Activated CD8-positive, alpha-beta memory T cell treated with anti-CD3 and anti-CD28 coated beads for 36 hours (primary cell): Measurements from ENCODE around the gene EHF. TPM values are rescaled to one million over a fixed set of nuclear protein-coding genes. Genes with fewer than 3 reads are reported as not detected.

Experiments used
- CTCF ChIA-PET: fragments of 350-600 bp; sonication (Branson Sonifier 250); formaldehyde crosslinking; loops from one replicate; lab custom pipeline; 2021; ENCODE audit warnings: antibody characterized with exemption; lab: Charles Lee
- POLR2A ChIA-PET: fragments of 350-600 bp; sonication (Branson Sonifier 250); formaldehyde crosslinking; loops from one replicate; lab custom pipeline; 2021; ENCODE audit warnings: antibody characterized with exemption; lab: Charles Lee
- total RNA-seq, 2 experiments: library from RNA; stranded (reverse); gene quantifications; one replicate each; pipeline ENCODE4 v1.2.3, GENCODE V29; 2021

Gene EHF
- total RNA-seq, 2 experiments from 2014 or later = not detected

- CTCF ChIA-PET = no interaction called here
- POLR2A ChIA-PET = no interaction called here
Observed at GRCh38 chr11:34600339-34601084, 20.4 kb upstream of the EHF start.

GRCh38 chr11:34601085-34601444 lies 19.8 kb upstream of the EHF start:
- POLR2A ChIA-PET = no interaction called here

GRCh38 chr11:34601609-34602008 lies 19.3 kb upstream of the EHF start:
- ChIA-PET POLR2A (interaction anchor here (0.7 kb wide), 1 partner anchor 329 kb away, joined by 5 read pairs; no protein-coding TSS in a partner anchor), CTCF (no interaction called here)

More at GRCh38 chr11:34601085-34601444, 19.8 kb upstream of the EHF start:
- CTCF ChIA-PET = no interaction called here

- ChIA-PET POLR2A (no interaction called here), CTCF (no interaction called here)
Observed at GRCh38 chr11:34602245-34602644, 18.6 kb upstream of the EHF start.

- CTCF ChIA-PET = no interaction called here
- POLR2A ChIA-PET = no interaction called here
Observed at GRCh38 chr11:34603129-34604001, 17.5 kb upstream of the EHF start.

GRCh38 chr11:34604145-34604544 lies 16.7 kb upstream of the EHF start:
- ChIA-PET CTCF (no interaction called here), POLR2A (no interaction called here)

GRCh38 chr11:34604911-34605310 lies 16.0 kb upstream of the EHF start:
- POLR2A ChIA-PET = no interaction called here
- CTCF ChIA-PET = no interaction called here

- CTCF ChIA-PET = no interaction called here
- POLR2A ChIA-PET = no interaction called here
Observed at GRCh38 chr11:34605481-34606325, 15.2 kb upstream of the EHF start.

GRCh38 chr11:34606326-34607120 lies 14.4 kb upstream of the EHF start:
- POLR2A ChIA-PET = interaction anchor here (0.6 kb wide), 1 partner anchor 9 kb away, joined by 4 read pairs; no protein-coding TSS in a partner anchor
- CTCF ChIA-PET = no interaction called here

GRCh38 chr11:34609187-34609751 lies 11.6 kb upstream of the EHF start:
- CTCF ChIA-PET = no interaction called here
- POLR2A ChIA-PET = no interaction called here

- ChIA-PET CTCF (no interaction called here), POLR2A (no interaction called here)
Observed at GRCh38 chr11:34609850-34610249, 11.0 kb upstream of the EHF start.

GRCh38 chr11:34610324-34611041 lies 10.4 kb upstream of the EHF start:
- ChIA-PET POLR2A (no interaction called here), CTCF (no interaction called here)

- ChIA-PET CTCF (no interaction called here), POLR2A (interaction anchor here (0.8 kb wide), 1 partner anchor 37 kb away, joined by 3 read pairs; no protein-coding TSS in a partner anchor)
Observed at GRCh38 chr11:34613015-34613414, 7.9 kb upstream of the EHF start.

GRCh38 chr11:34613552-34614056 lies 7.3 kb upstream of the EHF start:
- ChIA-PET POLR2A (interaction anchor here (0.8 kb wide), 1 partner anchor 37 kb away, joined by 3 read pairs; no protein-coding TSS in a partner anchor), CTCF (no interaction called here)

- ChIA-PET POLR2A (no interaction called here), CTCF (no interaction called here)
Observed at GRCh38 chr11:34614344-34615104, 6.4 kb upstream of the EHF start.

GRCh38 chr11:34616086-34616485 lies 4.8 kb upstream of the EHF start:
- ChIA-PET POLR2A (no interaction called here), CTCF (no interaction called here)
